ENCODE data around the gene ELF3.

DNA sequence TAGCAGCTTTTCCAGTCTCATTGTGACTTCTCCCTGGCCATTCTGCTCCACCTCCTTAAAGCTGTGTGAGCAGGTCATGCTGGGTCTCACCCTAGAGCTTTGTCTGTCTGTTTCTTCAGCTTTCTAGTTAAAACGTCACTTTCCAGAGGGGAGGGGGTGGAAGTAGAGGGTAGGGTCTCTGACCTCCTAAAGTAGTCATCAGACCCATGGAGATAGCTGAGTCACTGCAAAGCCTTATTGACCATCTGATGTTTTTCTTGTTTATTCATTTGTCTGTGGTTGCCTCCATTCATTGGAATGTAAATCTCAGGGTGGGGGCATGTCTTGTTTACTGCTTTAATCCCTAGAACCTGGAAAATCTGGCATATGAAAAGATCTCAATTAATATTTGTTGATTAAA, 52.7 kb downstream of the ELF3 start:
- TF ChIP-seq, protein P1, sequence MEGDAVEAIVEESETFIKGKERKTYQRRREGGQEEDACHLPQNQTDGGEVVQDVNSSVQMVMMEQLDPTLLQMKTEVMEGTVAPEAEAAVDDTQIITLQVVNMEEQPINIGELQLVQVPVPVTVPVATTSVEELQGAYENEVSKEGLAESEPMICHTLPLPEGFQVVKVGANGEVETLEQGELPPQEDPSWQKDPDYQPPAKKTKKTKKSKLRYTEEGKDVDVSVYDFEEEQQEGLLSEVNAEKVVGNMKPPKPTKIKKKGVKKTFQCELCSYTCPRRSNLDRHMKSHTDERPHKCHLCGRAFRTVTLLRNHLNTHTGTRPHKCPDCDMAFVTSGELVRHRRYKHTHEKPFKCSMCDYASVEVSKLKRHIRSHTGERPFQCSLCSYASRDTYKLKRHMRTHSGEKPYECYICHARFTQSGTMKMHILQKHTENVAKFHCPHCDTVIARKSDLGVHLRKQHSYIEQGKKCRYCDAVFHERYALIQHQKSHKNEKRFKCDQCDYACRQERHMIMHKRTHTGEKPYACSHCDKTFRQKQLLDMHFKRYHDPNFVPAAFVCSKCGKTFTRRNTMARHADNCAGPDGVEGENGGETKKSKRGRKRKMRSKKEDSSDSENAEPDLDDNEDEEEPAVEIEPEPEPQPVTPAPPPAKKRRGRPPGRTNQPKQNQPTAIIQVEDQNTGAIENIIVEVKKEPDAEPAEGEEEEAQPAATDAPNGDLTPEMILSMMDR (IDR thresholded peaks at IDR 0.05): no peak
- TF ChIP-seq POLR2A (IDR thresholded peaks at IDR 0.05): no peak
